Tibial artery (tissue), 4 donors: ENCODE results near the gene ALMS1.
"Not testable (repeated sequence)": the region's sequence is repeated elsewhere in the genome, so short reads cannot be mapped to it uniquely, and the experiment has no call there.

Experiments
- DNase-seq, 2 donors: peaks; one replicate each; pipeline ENCODE4 v3.0.0-alpha.2; 2019
- H3K27ac ChIP-seq, 2 donors: fragments of 200-600 bp; sonication (generic) in 1 of 2; 1 replicate in 1 of 2; 2 replicates in 1 of 2; pipeline ENCODE4 v1.5.1; 2018 to 2019; ENCODE audit warnings: mild to moderate bottlenecking in 1 of 2
- H3K27me3 ChIP-seq, 2 donors: fragments of 200-600 bp; sonication (generic) in 1 of 2; one replicate each; pipeline versions ENCODE4 v1.5.1 to v1.6.0; 2016 to 2019
- H3K36me3 ChIP-seq, 3 donors: fragments of 200-600 bp; sonication (generic) in 2 of 3; one replicate each; pipeline ENCODE4 v1.5.1; 2016 to 2019; ENCODE audit warnings: mild to moderate bottlenecking in 2 of 3
- H3K4me1 ChIP-seq, 4 donors: fragments of 200-600 bp; sonication (generic) in 2 of 4; 1 replicate in 3 of 4; 2 replicates in 1 of 4; pipeline ENCODE4 v1.5.1; 2016 to 2019
- H3K4me3 ChIP-seq, 2 donors: fragments of 200-600 bp; sonication (generic) in 1 of 2; 1 replicate in 1 of 2; 2 replicates in 1 of 2; pipeline ENCODE4 v1.5.1; 2018 to 2019; ENCODE audit warnings: mild to moderate bottlenecking in 2 of 2
- H3K9me3 ChIP-seq, 3 donors: fragments of 200-600 bp; sonication (generic) in 1 of 3; one replicate each; pipeline ENCODE4 v1.5.1; 2016 to 2019
- CTCF ChIP-seq, 2 experiments: fragments of 200-600 bp in 1 of 2; fragments of 450-650 bp in 1 of 2; IDR thresholded peaks; one replicate each; pipeline ENCODE4 v1.5.1; 2017 to 2019; ENCODE audit warnings: antibody characterized with exemption in 2 of 2, mild to moderate bottlenecking in 1 of 2, moderate library complexity in 1 of 2
- intact Hi-C: fragments of 100-400 bp; cut with DNase I; formaldehyde crosslinking; loops from one replicate; pipeline ENCODE4 v1.15.0; 2023; ENCODE audit warnings: low total_unique reads

Gene ALMS1

GRCh38 chr2:73642338-73643018 is 256.8 kb downstream of the ALMS1 start, which contains the start of gene NAT8:
Gene NAT8, minus strand, starts transcription at chr2:73642422. Its CDS starts 794 bp downstream, at chr2:73641628.
- Histone ChIP-seq H3K27me3 (no peaks in the 10 kb centered on the region), H3K27ac (no peak within 1 kb of the TSS), H3K9me3 (no peaks in the 10 kb centered on the region), H3K36me3 (no peaks in the 10 kb centered on the region), H3K4me1 (no peaks in the 10 kb centered on the region), H3K4me3 (no peak within 1 kb of the TSS)
- no peak for DNase-seq
- TF ChIP-seq CTCF (IDR thresholded peaks at IDR 0.05) = no peak
- intact Hi-C loops = no loop called here

GRCh38 chr2:73647690-73648089 is 262.1 kb downstream of the ALMS1 start:
- DNase-seq, intact Hi-C loops, H3K4me1 ChIP-seq, H3K4me3 ChIP-seq, H3K36me3 ChIP-seq, H3K27ac ChIP-seq, H3K9me3 ChIP-seq, H3K27me3 ChIP-seq: not testable (repeated sequence)

DNA sequence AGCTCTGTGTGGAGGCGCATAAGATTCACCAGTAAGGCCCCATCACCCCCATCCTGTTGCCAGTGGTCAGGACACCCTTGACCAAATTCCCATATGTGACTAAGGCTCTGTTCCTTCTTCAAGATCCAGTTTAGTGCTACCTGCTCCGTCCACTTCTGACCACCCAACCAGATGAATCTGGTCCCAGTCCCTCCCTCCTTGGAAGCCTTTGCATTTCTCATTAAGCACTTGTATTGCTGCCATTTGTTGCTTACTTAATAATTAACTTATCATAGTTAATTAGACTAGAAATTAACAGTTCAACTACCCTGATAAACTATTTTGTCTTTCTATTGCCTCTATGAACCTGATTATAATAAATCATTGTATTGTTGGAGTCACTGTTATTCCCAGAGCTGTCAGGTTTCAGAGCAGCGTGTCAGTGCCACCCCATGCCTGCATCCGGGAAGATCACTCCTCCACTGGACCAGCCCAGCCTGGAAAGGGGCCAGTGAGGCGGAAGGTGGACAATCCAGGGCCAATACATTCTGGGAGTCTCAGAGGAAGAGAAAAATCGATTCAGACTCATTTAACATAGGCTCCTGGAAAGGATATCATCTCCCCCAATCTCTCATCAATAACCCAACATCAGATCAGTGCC is 266.1 kb downstream of the ALMS1 start:
- no peak for DNase-seq

DNA sequence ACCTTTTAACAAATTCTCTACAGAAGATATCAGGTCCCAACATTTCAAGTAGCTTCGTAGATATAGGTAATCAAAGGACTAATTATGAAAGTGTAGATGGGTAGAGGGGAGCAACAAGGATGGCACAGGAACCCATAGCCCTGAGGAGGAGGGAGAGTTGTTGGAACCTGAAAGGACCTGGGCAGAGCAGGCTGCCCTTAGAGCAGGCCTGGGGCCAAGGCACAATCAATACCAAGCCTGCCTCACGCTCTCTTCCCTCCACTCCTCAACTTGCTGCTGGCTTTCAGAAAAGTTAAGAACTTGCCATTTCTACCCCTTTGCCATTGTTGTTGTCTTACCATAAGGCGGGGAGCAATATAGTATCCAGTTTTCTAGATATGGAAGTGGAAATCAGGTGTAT is 266.7 kb downstream of the ALMS1 start:
- TF ChIP-seq CTCF (IDR thresholded peaks at IDR 0.05) = no peak
- H3K4me1 ChIP-seq = no peaks in the 10 kb centered on the region
- no peaks in the 10 kb centered on the region for H3K36me3 ChIP-seq
- no peak overlapping the region for H3K4me3 ChIP-seq
- no peak overlapping the region for H3K27ac ChIP-seq
- H3K9me3 ChIP-seq = peaks cover 0 to 6% (median 0%) of the 10 kb centered on the region in 3 donors
- no peaks in the 10 kb centered on the region for H3K27me3 ChIP-seq
- no peak for DNase-seq
- intact Hi-C loops = no loop called here

More for the DNA sequence above, 266.1 kb downstream of the ALMS1 start:
- Histone ChIP-seq H3K36me3 (no peaks in the 10 kb centered on the region), H3K4me3 (no peak overlapping the region), H3K4me1 (no peaks in the 10 kb centered on the region), H3K27me3 (no peaks in the 10 kb centered on the region), H3K27ac (no peak overlapping the region), H3K9me3 (peaks cover 0 to 6% (median 0%) of the 10 kb centered on the region in 3 donors)
- no peak for TF ChIP-seq CTCF (IDR thresholded peaks at IDR 0.05)
- intact Hi-C loops = no loop called here

- no peak for TF ChIP-seq CTCF (IDR thresholded peaks at IDR 0.05)
- Histone ChIP-seq H3K4me1 (no peaks in the 10 kb centered on the region), H3K36me3 (no peaks in the 10 kb centered on the region), H3K27me3 (no peaks in the 10 kb centered on the region), H3K27ac (no peak overlapping the region), H3K4me3 (no peak overlapping the region), H3K9me3 (no peaks in the 10 kb centered on the region)
- intact Hi-C loops = no loop called here
- no peak for DNase-seq
Measured at GRCh38 chr2:73654175-73654574, 268.5 kb downstream of the ALMS1 start.
